GM23338 (cell line): ENCODE data around the gene BATF2. TPM values are rescaled to one million over a fixed set of nuclear protein-coding genes. Genes with fewer than 3 reads are reported as not detected.

Source experiments
- ATAC-seq: fragments of 200-7000 bp; cut with Tn5 transposase; 3 replicates; pipeline ENCODE4 v1.9.1; 2020
- DNase-seq: peaks from one replicate; pipeline ENCODE4 v3.0.0-alpha.2; 2015; ENCODE audit warnings: low spot score
- H2AFZ ChIP-seq: fragments of 200-600 bp; sonication (generic); 2 replicates; pipeline ENCODE4 v1.8.0; 2016; ENCODE audit warnings: antibody characterized with exemption, mild to moderate bottlenecking, moderate library complexity
- H3F3A ChIP-seq: fragments of 200-600 bp; sonication (generic); replicated peaks from 2 replicates; pipeline ENCODE4 v1.8.0; 2017; ENCODE audit warnings: antibody characterized with exemption, mixed run types, low read depth
- H3K27ac ChIP-seq: fragments of 200-600 bp; sonication (generic); 2 replicates; pipeline ENCODE4 v1.6.1; 2016; ENCODE audit warnings: low read depth
- H3K27me3 ChIP-seq: fragments of 200-600 bp; sonication (generic); 2 replicates; pipeline ENCODE4 v1.8.0; 2016; ENCODE audit warnings: mild to moderate bottlenecking, mixed run types, moderate library complexity; ENCODE audit not compliant: insufficient read depth
- H3K36me3 ChIP-seq: fragments of 200-600 bp; sonication (generic); 2 replicates; pipeline ENCODE4 v1.8.0; 2016; ENCODE audit warnings: mild to moderate bottlenecking; ENCODE audit not compliant: insufficient read depth
- H3K4me1 ChIP-seq: fragments of 200-600 bp; sonication (generic); 2 replicates; pipeline ENCODE4 v1.8.0; 2016; ENCODE audit warnings: mild to moderate bottlenecking, moderate library complexity; ENCODE audit not compliant: insufficient read depth
- H3K4me2 ChIP-seq: fragments of 200-600 bp; sonication (generic); 2 replicates; pipeline ENCODE4 v1.7.1; 2017; ENCODE audit warnings: mixed run types
- H3K4me3 ChIP-seq: fragments of 200-600 bp; sonication (generic); 2 replicates; pipeline ENCODE4 v1.6.1; 2016; ENCODE audit warnings: mixed run types
- H3K79me2 ChIP-seq: fragments of 200-600 bp; sonication (generic); replicated peaks from 2 replicates; pipeline ENCODE4 v1.8.0; 2017; ENCODE audit warnings: mild to moderate bottlenecking; ENCODE audit not compliant: insufficient read depth
- H3K9me2 ChIP-seq: fragments of 200-600 bp; sonication (generic); 2 replicates; pipeline ENCODE4 v1.8.0; 2017; ENCODE audit not compliant: insufficient read depth
- H4K20me1 ChIP-seq: fragments of 200-600 bp; sonication (generic); replicated peaks from 2 replicates; pipeline ENCODE4 v1.8.0; 2017; ENCODE audit warnings: mild to moderate bottlenecking; ENCODE audit not compliant: insufficient read depth
- H3K27ac Mint-ChIP-seq: 2 replicates; pipeline ENCODE4 v1.8.0; 2020; ENCODE audit warnings: inconsistent platforms, mild to moderate bottlenecking, moderate library complexity, mixed read lengths
- H3K27me3 Mint-ChIP-seq: 3 replicates; pipeline ENCODE4 v1.8.0; 2022; ENCODE audit warnings: low read depth, mild to moderate bottlenecking, moderate library complexity, mixed read lengths, inconsistent platforms; ENCODE audit not compliant: insufficient read depth, poor library complexity
- H3K36me3 Mint-ChIP-seq: 3 replicates; pipeline ENCODE4 v1.8.0; 2021; ENCODE audit warnings: low read depth, mild to moderate bottlenecking, inconsistent platforms, moderate library complexity, mixed read lengths
- H3K4me1 Mint-ChIP-seq: 3 replicates; pipeline ENCODE4 v1.8.0; 2020; ENCODE audit warnings: mild to moderate bottlenecking, inconsistent platforms, mixed read lengths
- H3K4me3 Mint-ChIP-seq: 3 replicates; pipeline ENCODE4 v1.8.0; 2021; ENCODE audit warnings: moderate library complexity, mild to moderate bottlenecking, inconsistent platforms, mixed read lengths
- H3K9me3 Mint-ChIP-seq: 3 replicates; pipeline ENCODE4 v1.8.0; 2020; ENCODE audit warnings: moderate library complexity, mild to moderate bottlenecking, inconsistent platforms, mixed read lengths
- CREB1 ChIP-seq: fragments of 250-450 bp; sonication (Bioruptor Pico); IDR thresholded peaks from 2 replicates; pipeline ENCODE4 v1.5.0; 2020; ENCODE audit warnings: low read depth, mild to moderate bottlenecking, moderate library complexity
- CTCF ChIP-seq, 2 experiments: fragments of 200-600 bp in 1 of 2; sonication (generic) in 1 of 2; conservative IDR thresholded peaks; 2 replicates each; pipeline versions ENCODE4 v1.5.1 to v1.6.1; 2016 to 2017; ENCODE audit warnings: antibody characterized with exemption in 2 of 2, low read depth in 2 of 2, mild to moderate bottlenecking in 2 of 2, moderate library complexity in 1 of 2
- EZH2 ChIP-seq: fragments of 200-600 bp; sonication (generic); IDR thresholded peaks from one replicate; pipeline ENCODE4 v1.8.0; 2017; ENCODE audit warnings: antibody characterized with exemption, mild to moderate bottlenecking, low read depth; ENCODE audit not compliant: unreplicated experiment
- EZH2phosphoT487 ChIP-seq: fragments of 200-600 bp; sonication (generic); IDR thresholded peaks from one replicate; pipeline ENCODE4 v1.8.1; 2018; ENCODE audit warnings: antibody characterized with exemption; ENCODE audit not compliant: unreplicated experiment
- JUNB ChIP-seq: IDR thresholded peaks from one replicate; pipeline ENCODE4 v1.6.1; 2016; ENCODE audit warnings: antibody characterized with exemption; ENCODE audit not compliant: unreplicated experiment
- NANOG ChIP-seq: IDR thresholded peaks from 2 replicates; pipeline ENCODE4 v1.6.1; 2016; ENCODE audit warnings: antibody characterized with exemption, borderline replicate concordance
- REST ChIP-seq: IDR thresholded peaks from one replicate; pipeline ENCODE4 v1.6.1; 2018; ENCODE audit warnings: antibody characterized with exemption; ENCODE audit not compliant: unreplicated experiment
- STAT1 ChIP-seq: IDR thresholded peaks from one replicate; pipeline ENCODE4 v1.6.1; 2016; ENCODE audit warnings: antibody characterized with exemption; ENCODE audit not compliant: unreplicated experiment
- ZNF114 ChIP-seq: fragments of 250-450 bp; sonication (Bioruptor Pico); IDR thresholded peaks from 2 replicates; pipeline ENCODE4 v1.5.0; 2020; ENCODE audit warnings: mild to moderate bottlenecking, moderate library complexity
- polyA plus RNA-seq: library from polyadenylated mRNA; unstranded; fragments of >200 nt; fragmentation: Nextera tagmentation; extraction: Ambion mirVana; gene quantifications from 2 replicates; pipeline ENCODE4 v1.2.1, GENCODE V29; 2016
- total RNA-seq: library from RNA; depleted of rRNA; stranded (reverse); fragments of >200 nt; shearing (Covaris generic); gene quantifications from 2 replicates; pipeline ENCODE4 v1.2.3, GENCODE V29; 2014

The BATF2 gene
- total and polyA plus RNA-seq, 2 experiments from 2014 or later: 0.53 to 1.6 TPM

- H3K36me3 Mint-ChIP-seq: no peaks in the 10 kb centered on the region
- H3K9me3 Mint-ChIP-seq: no peaks in the 10 kb centered on the region
- no peak overlapping the region for H2AFZ ChIP-seq
- no peak for DNase-seq
- peaks cover under 1% of the 10 kb centered on the region; the same call in 1 of the 3 replicates for H3K4me1 Mint-ChIP-seq
- no peak overlapping the region for H3K27ac ChIP-seq
- H3K27ac Mint-ChIP-seq: no peak overlapping the region
- H3F3A ChIP-seq: no peaks in the 10 kb centered on the region
- H3K9me2 ChIP-seq: no peaks in the 10 kb centered on the region
- H3K4me3 Mint-ChIP-seq: no peak overlapping the region
- no peak overlapping the region for H3K4me2 ChIP-seq
- H3K4me1 ChIP-seq: no peaks in the 10 kb centered on the region
- H3K36me3 ChIP-seq: no peaks in the 10 kb centered on the region
- no peaks in the 10 kb centered on the region for H4K20me1 ChIP-seq
- H3K4me3 ChIP-seq: no peak overlapping the region
- TF ChIP-seq EZH2phosphoT487 (no peak), REST (peak; percentile 74)
- H3K27me3 ChIP-seq: no peaks in the 10 kb centered on the region
- H3K79me2 ChIP-seq: no peaks in the 10 kb centered on the region
- peak; percentile 85 for ATAC-seq
- peaks cover 6% of the 10 kb centered on the region for H3K27me3 Mint-ChIP-seq
Observed at GRCh38 chr11:65003282-65003681, 6.5 kb upstream of the BATF2 start.

GRCh38 chr11:65002706-65003105 is 5.9 kb upstream of the BATF2 start:
- ATAC-seq: no peak
- H3K27ac Mint-ChIP-seq: no peak overlapping the region
- TF ChIP-seq JUNB (no peak), EZH2 (no peak), CREB1 (CRISPR knock-in tag) (no peak), CTCF (conservative IDR thresholded peaks at IDR 0.05; ENCODE audit: low read depth in 2 of 2) (no peak), NANOG (no peak), EZH2phosphoT487 (no peak), STAT1 (no peak), REST (no peak), ZNF114 (CRISPR knock-in tag) (no peak)

More at GRCh38 chr11:65002706-65003105, 5.9 kb upstream of the BATF2 start:
- no peak overlapping the region for H3K4me3 Mint-ChIP-seq
- no peaks in the 10 kb centered on the region for H3K36me3 Mint-ChIP-seq
- Histone ChIP-seq H3K4me1 (no peaks in the 10 kb centered on the region), H3K36me3 (no peaks in the 10 kb centered on the region), H3K27me3 (no peaks in the 10 kb centered on the region), H3K27ac (no peak overlapping the region), H3K9me2 (no peaks in the 10 kb centered on the region), H3K79me2 (no peaks in the 10 kb centered on the region), H3K4me2 (no peak overlapping the region), H3F3A (no peaks in the 10 kb centered on the region), H4K20me1 (no peaks in the 10 kb centered on the region), H3K4me3 (no peak overlapping the region), H2AFZ (no peak overlapping the region)
- H3K27me3 Mint-ChIP-seq: peaks cover 5% of the 10 kb centered on the region
- no peaks in the 10 kb centered on the region for H3K9me3 Mint-ChIP-seq
- peaks cover 4% of the 10 kb centered on the region; the same call in 1 of the 3 replicates for H3K4me1 Mint-ChIP-seq
- no peak for DNase-seq
